Left ventricle myocardium inferior (tissue), 1 donor: ENCODE data around the gene MMRN2. TPM values are rescaled to one million over a fixed set of nuclear protein-coding genes. Genes with fewer than 3 reads are reported as not detected.
A peak's percentile ranks its signal among the peaks of the same experiment; 100 is the strongest.
"Not testable (repeated sequence)": the region's sequence is repeated elsewhere in the genome, so short reads cannot be mapped to it uniquely, and the experiment has no call there.

Experiments used
- DNase-seq: peaks from one replicate; pipeline ENCODE4 v3.0.0-alpha.2; 2020
- H3K27ac ChIP-seq: fragments of 200-600 bp; replicated peaks from 2 replicates; pipeline ENCODE4 v1.8.0; 2021
- H3K27me3 ChIP-seq: fragments of 200-600 bp; 2 replicates; pipeline ENCODE4 v1.8.0; 2021; ENCODE audit warnings: low read depth
- H3K36me3 ChIP-seq: fragments of 200-600 bp; 2 replicates; pipeline ENCODE4 v1.8.0; 2021
- H3K4me1 ChIP-seq: fragments of 200-600 bp; 2 replicates; pipeline ENCODE4 v1.8.0; 2021
- H3K4me3 ChIP-seq: fragments of 200-600 bp; 2 replicates; pipeline ENCODE4 v1.8.0; 2021; ENCODE audit warnings: mild to moderate bottlenecking, moderate library complexity
- H3K9me3 ChIP-seq: fragments of 200-600 bp; replicated peaks from 2 replicates; pipeline ENCODE4 v1.8.0; 2021
- CTCF ChIP-seq: fragments of 200-600 bp; IDR thresholded peaks from 2 replicates; pipeline ENCODE4 v1.8.0; 2021; ENCODE audit warnings: antibody characterized with exemption, mild to moderate bottlenecking, borderline replicate concordance
- intact Hi-C: fragments of 100-400 bp; cut with micrococcal nuclease; formaldehyde crosslinking; loops from one replicate; pipeline ENCODE4 v1.11.0; 2022
- long read RNA-seq: library from polyadenylated mRNA; unstranded; transcript quantifications from one replicate; pipeline ENCODE4 v2.0.0, GENCODE V29; 2021
- total RNA-seq: library from RNA; stranded (reverse); fragmentation: NEBNext Ultra II Directional; extraction: Animal tissue kit (Norgen Biotek cat#: 25700); gene quantifications from one replicate; pipeline ENCODE4 v1.2.1, GENCODE V29; 2021
- donor health status: DM: no; HTN: yes; CAD: no; lungs with severe emphysema.

The MMRN2 gene, protein sequence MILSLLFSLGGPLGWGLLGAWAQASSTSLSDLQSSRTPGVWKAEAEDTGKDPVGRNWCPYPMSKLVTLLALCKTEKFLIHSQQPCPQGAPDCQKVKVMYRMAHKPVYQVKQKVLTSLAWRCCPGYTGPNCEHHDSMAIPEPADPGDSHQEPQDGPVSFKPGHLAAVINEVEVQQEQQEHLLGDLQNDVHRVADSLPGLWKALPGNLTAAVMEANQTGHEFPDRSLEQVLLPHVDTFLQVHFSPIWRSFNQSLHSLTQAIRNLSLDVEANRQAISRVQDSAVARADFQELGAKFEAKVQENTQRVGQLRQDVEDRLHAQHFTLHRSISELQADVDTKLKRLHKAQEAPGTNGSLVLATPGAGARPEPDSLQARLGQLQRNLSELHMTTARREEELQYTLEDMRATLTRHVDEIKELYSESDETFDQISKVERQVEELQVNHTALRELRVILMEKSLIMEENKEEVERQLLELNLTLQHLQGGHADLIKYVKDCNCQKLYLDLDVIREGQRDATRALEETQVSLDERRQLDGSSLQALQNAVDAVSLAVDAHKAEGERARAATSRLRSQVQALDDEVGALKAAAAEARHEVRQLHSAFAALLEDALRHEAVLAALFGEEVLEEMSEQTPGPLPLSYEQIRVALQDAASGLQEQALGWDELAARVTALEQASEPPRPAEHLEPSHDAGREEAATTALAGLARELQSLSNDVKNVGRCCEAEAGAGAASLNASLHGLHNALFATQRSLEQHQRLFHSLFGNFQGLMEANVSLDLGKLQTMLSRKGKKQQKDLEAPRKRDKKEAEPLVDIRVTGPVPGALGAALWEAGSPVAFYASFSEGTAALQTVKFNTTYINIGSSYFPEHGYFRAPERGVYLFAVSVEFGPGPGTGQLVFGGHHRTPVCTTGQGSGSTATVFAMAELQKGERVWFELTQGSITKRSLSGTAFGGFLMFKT
- total RNA-seq: 32.1 TPM
- long read RNA-seq, full-length matches to known transcripts: 135 of 157 reads
- long read RNA-seq, partial matches to known transcripts: 14 of 157 reads
- long read RNA-seq, other reads (novel, unspliced or antisense): 8 of 157 reads

DNA sequence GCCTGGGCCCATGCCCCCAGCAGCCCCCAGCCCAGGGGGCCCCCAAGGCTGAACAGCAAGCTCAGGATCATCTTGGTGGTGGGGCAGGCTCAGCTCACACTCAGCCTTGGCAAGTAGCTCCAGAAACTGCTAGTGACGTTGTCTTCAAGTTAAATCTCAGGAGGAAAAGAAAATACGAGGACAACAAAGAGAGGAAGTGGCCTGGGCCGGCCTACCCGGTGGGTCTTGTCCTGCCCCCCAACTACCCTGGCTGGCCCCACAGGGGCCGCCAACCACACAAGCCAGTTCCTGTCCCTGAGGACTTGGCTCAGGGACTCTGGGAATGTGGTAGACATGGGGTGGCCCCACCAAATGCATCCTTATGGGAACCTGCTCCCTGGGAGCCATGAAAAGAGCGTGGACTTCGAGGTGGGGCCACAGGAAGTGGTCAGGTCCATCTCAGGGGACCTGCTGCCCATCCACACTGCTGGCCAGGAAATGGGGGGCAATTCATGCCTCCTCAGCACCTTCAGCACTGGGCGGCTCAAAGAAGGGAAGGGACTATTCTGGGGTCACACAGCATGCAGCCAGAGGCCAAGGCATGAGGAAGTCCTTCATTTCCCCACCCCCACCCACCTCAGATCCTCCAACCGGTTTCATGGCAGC, at the start of gene MMRN2:
Gene MMRN2, minus strand, starts transcription at position 145 of the 645 bp plus-strand sequence. Its CDS starts 74 bp downstream, at position 71.
- Histone ChIP-seq H3K4me3 (peak within 1 kb of the TSS; percentile 68), H3K4me1 (peaks cover 84% of the 10 kb centered on the region), H3K36me3 (peaks cover 4% of the 10 kb centered on the region), H3K9me3 (peaks cover 6% of the 10 kb centered on the region), H3K27me3 (no peaks in the 10 kb centered on the region), H3K27ac (peak within 1 kb of the TSS; percentile 88)
- DNase-seq: no peak
- no peak for TF ChIP-seq CTCF
- intact Hi-C loops: no loop called here

GRCh38 chr10:87007124-87007523, 49.7 kb upstream of the MMRN2 start:
- DNase-seq, intact Hi-C loops: not testable (repeated sequence)

DNA sequence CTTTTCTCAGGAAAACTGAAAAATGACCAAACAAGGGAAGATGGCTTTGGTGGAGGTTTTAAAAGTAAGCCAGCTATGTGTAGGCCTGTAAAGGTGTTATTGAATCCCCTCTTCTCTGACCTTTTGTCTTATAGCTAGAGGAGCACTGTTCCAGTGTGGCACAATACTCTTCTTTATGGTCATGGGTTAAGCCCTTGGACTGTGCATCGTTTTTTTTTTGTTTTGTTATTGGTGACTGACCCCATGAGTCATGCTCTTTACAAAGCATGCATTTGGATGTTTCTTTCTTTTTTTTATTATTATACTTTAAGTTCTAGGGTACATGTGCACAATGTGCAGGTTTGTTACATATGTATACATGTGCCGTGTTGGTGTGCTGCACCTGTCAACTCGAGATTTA, 43.1 kb upstream of the MMRN2 start:
- Histone ChIP-seq H3K27me3 (no peaks in the 10 kb centered on the region), H3K36me3 (peaks cover 2% of the 10 kb centered on the region)
- TF ChIP-seq CTCF: no peak

More at GRCh38 chr10:87007124-87007523, 49.7 kb upstream of the MMRN2 start:
- H3K4me1 ChIP-seq, H3K27ac ChIP-seq, H3K9me3 ChIP-seq, H3K4me3 ChIP-seq, H3K27me3 ChIP-seq, H3K36me3 ChIP-seq: not testable (repeated sequence)

GRCh38 chr10:86999802-87000403, 42.5 kb upstream of the MMRN2 start:
- H3K27ac ChIP-seq, intact Hi-C loops, H3K4me1 ChIP-seq, H3K9me3 ChIP-seq, DNase-seq, H3K4me3 ChIP-seq, H3K36me3 ChIP-seq, H3K27me3 ChIP-seq: not testable (repeated sequence)

More for the DNA sequence above, 43.1 kb upstream of the MMRN2 start:
- Histone ChIP-seq H3K9me3 (no peaks in the 10 kb centered on the region), H3K4me1 (no peaks in the 10 kb centered on the region), H3K27ac (no peak overlapping the region), H3K4me3 (no peak overlapping the region)
- DNase-seq: no peak
- intact Hi-C loops: no loop called here

GRCh38 chr10:86992929-86993328, 35.5 kb upstream of the MMRN2 start:
- DNase-seq: no peak
- intact Hi-C loops: no loop called here
- no peak for TF ChIP-seq CTCF
- Histone ChIP-seq H3K4me1 (no peaks in the 10 kb centered on the region), H3K36me3 (peaks cover 26% of the 10 kb centered on the region), H3K4me3 (no peak overlapping the region), H3K27ac (no peak overlapping the region), H3K27me3 (no peaks in the 10 kb centered on the region), H3K9me3 (no peaks in the 10 kb centered on the region)

DNA sequence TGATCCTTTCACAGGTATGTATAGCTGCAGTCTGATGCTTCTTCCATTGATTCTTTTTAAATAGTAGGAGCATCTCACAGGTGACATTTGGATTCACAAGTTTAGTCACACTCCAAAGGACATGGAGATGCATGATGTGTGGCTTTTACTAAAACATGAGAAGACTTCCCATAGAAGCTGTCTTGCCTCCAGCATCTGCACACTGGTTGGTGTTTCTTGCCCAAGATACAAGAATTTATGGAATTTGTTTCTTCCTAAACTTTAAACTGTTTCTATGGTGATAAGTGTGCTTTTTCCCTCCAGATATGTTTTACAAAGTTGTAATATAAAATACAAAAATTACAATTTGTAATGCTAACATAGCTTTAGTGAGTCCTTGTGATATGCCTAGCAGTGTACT, 35.0 kb upstream of the MMRN2 start:
- Histone ChIP-seq H3K9me3 (no peaks in the 10 kb centered on the region), H3K36me3 (peaks cover 26% of the 10 kb centered on the region), H3K4me3 (no peak overlapping the region), H3K27me3 (no peaks in the 10 kb centered on the region), H3K4me1 (no peaks in the 10 kb centered on the region), H3K27ac (no peak overlapping the region)
- no peak for TF ChIP-seq CTCF
- intact Hi-C loops: no loop called here
- no peak for DNase-seq

DNA sequence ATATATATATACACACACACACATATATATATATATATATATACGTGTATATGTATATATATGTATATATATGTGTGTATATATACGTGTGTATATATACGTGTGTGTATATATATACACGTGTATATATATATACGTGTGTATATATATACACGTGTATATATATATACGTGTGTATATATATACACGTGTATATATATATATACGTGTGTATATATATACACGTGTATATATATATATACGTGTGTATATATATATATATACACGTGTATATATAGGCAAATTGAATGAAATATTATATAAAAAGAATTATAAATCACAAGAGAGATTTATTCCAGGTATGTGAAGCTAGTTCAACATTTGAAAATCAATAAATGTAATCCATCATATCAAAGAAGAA, 33.9 kb upstream of the MMRN2 start:
- H3K9me3 ChIP-seq, intact Hi-C loops, H3K4me1 ChIP-seq, H3K27ac ChIP-seq, DNase-seq, H3K4me3 ChIP-seq, H3K27me3 ChIP-seq: not testable (repeated sequence)
- H3K36me3 ChIP-seq: peaks cover 26% of the 10 kb centered on the region
